Endothelial cell (in vitro differentiated cells): Measurements from ENCODE around the gene ADD3. TPM values are rescaled to one million over a fixed set of nuclear protein-coding genes. Genes with fewer than 3 reads are reported as not detected.

Source experiments
- DNase-seq: peaks from one replicate; pipeline ENCODE4 v3.0.0; 2021; ENCODE audit warnings: low spot score
- H3K27ac Mint-ChIP-seq: one replicate; pipeline ENCODE4 v1.8.0; 2021; ENCODE audit warnings: mixed read lengths, inconsistent platforms; ENCODE audit not compliant: unreplicated experiment
- H3K27me3 Mint-ChIP-seq: one replicate; pipeline ENCODE4 v1.8.0; 2021; ENCODE audit warnings: mild to moderate bottlenecking, moderate library complexity, mixed read lengths, inconsistent platforms; ENCODE audit not compliant: unreplicated experiment
- H3K36me3 Mint-ChIP-seq: one replicate; pipeline ENCODE4 v1.8.0; 2021; ENCODE audit warnings: mild to moderate bottlenecking, low read depth, mixed read lengths, inconsistent platforms; ENCODE audit not compliant: unreplicated experiment
- H3K4me1 Mint-ChIP-seq: one replicate; pipeline ENCODE4 v1.8.0; 2021; ENCODE audit warnings: mild to moderate bottlenecking, mixed read lengths, inconsistent platforms; ENCODE audit not compliant: unreplicated experiment
- H3K4me3 Mint-ChIP-seq: one replicate; pipeline ENCODE4 v1.8.0; 2021; ENCODE audit warnings: mild to moderate bottlenecking, mixed read lengths, inconsistent platforms; ENCODE audit not compliant: unreplicated experiment
- H3K9me3 Mint-ChIP-seq: one replicate; pipeline ENCODE4 v1.8.0; 2021; ENCODE audit warnings: mixed read lengths, inconsistent platforms; ENCODE audit not compliant: unreplicated experiment
- CTCF ChIP-seq: fragments of 200-600 bp; sonication (generic); IDR thresholded peaks from one replicate; pipeline ENCODE4 v1.5.0; 2021; ENCODE audit warnings: antibody characterized with exemption; ENCODE audit not compliant: unreplicated experiment
- total RNA-seq: library from RNA; stranded (reverse); fragmentation: NEBNext Ultra II Directional; extraction: Animal tissue kit (Norgen Biotek cat#: 25700); gene quantifications from one replicate; pipeline ENCODE4 v1.2.1, GENCODE V29; 2021; ENCODE audit not compliant: unreplicated experiment

ADD3 gene
- total RNA-seq, 1 donor from 2014 or later = 125 TPM

DNA sequence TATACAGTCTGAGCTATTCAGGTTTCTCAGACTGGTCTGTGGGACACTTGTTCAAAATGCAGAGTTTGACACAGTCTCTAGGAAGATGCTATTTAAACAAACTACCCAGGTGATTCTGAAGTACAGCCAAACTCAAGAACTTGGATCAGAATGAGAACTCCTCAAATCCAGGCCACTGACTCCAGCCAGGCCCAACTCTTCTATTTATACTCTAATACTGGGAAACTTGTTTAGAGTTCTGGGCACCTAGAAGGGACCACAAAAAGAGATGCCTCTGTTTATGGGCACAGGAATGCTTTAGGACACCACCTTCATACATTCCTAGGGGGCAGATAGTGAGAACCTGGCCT lies 40.1 kb upstream of the ADD3 start:
- H3K36me3 Mint-ChIP-seq = no peaks in the 10 kb centered on the region
- no peaks in the 10 kb centered on the region for H3K9me3 Mint-ChIP-seq
- peak overlapping the region; percentile 37 for H3K4me3 Mint-ChIP-seq
- no peak for DNase-seq
- TF ChIP-seq CTCF = no peak
- H3K27ac Mint-ChIP-seq = peak overlapping the region; percentile 98
- peaks cover 2% of the 10 kb centered on the region for H3K27me3 Mint-ChIP-seq
- H3K4me1 Mint-ChIP-seq = peaks cover 41% of the 10 kb centered on the region

DNA sequence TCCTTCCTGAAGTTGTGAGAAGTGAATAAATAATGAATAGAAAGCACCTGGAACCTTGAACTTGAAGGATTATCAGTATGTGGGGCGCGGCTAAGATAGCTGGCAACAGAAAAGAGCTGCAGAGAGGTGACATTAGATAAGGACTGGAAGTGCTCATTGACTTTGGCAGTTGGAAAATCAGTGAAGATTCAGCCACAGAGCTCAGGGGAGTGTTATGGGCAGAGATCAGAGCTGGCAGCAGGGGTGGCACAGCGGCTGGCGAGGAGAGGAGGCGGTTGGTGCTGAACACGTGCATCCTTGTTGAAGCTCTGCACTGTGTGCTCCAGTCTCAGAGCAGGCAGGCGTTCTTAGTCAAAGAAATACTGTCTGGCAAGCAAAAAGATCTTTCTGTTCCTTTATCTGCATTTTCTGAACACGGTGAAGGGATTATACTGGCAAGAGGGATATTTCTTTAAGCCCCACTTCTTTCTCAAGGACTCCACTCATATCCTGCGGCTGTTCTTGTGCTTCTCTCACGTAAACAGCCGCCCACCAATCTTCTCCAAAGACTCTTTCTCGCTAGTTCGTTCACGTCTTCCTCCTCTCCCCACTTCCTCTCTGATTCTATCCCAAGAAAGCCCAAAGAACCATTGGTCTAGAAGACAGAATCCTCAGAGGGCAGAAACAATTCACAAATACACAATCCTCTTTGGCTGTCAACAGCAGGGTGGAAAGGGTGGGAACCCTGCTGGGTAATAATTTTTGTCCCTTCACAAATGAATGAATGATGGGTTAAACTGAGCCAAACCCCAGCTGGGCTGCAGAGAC lies 38.6 kb upstream of the ADD3 start:
- Mint-ChIP-seq H3K36me3 (no peaks in the 10 kb centered on the region), H3K27me3 (peaks cover 2% of the 10 kb centered on the region), H3K4me1 (peaks cover 34% of the 10 kb centered on the region), H3K9me3 (no peaks in the 10 kb centered on the region), H3K4me3 (no peak overlapping the region), H3K27ac (no peak overlapping the region)
- DNase-seq = no peak
- no peak for TF ChIP-seq CTCF

DNA sequence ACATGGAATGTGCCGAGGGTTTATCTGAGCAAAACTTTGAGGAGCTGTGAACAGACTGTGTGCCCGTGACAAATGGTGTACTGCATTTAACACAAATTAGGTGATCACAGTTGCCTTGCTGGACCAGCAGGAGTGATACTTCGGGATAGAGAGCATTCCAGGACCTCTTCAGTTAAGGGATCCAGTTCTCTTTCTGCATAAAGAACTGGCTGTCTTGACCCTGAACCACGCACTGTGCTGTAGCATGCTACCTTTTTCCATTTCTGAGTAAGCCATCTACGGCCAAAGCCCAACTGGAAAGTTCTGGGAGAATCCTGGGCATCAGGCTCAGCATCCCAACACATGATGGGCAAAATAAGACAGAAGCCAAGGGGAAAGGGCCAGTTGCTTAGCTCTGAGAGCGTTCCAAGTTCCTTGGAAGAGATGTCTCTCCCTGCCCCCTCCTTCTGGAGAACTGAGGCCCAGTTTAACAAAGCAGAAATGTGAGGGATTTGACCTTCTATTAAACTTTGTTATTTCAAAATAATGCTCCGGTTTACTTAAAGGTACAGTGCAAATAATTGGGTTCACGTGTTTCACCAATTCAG lies 37.9 kb upstream of the ADD3 start:
- Mint-ChIP-seq H3K4me3 (no peak overlapping the region), H3K27ac (no peak overlapping the region), H3K4me1 (peaks cover 34% of the 10 kb centered on the region), H3K27me3 (no peaks in the 10 kb centered on the region), H3K9me3 (no peaks in the 10 kb centered on the region), H3K36me3 (no peaks in the 10 kb centered on the region)
- no peak for DNase-seq
- TF ChIP-seq CTCF = no peak

DNA sequence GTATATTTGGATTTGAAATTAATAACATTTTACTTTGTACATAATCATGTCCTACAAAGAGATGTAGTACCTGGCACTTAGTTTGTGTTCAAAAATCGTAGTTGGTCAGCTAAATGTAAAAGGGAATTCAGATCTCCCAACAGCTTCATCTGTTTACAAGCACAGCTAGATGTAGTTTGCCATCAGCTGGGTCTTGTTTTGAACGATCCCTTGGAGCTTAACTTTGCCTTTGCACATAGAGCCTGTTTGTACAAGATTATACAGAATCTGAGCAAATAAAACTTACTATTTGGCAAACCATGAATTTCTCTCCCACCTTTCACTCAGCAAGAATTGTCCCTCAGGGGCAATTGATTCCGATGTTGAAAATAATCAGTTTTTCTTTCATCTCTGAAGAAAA lies 36.1 kb upstream of the ADD3 start:
- no peak overlapping the region for H3K4me3 Mint-ChIP-seq
- DNase-seq = no peak
- no peaks in the 10 kb centered on the region for H3K36me3 Mint-ChIP-seq
- no peaks in the 10 kb centered on the region for H3K9me3 Mint-ChIP-seq
- H3K27ac Mint-ChIP-seq = no peak overlapping the region
- no peak for TF ChIP-seq CTCF
- H3K4me1 Mint-ChIP-seq = peaks cover 28% of the 10 kb centered on the region
- H3K27me3 Mint-ChIP-seq = no peaks in the 10 kb centered on the region

DNA sequence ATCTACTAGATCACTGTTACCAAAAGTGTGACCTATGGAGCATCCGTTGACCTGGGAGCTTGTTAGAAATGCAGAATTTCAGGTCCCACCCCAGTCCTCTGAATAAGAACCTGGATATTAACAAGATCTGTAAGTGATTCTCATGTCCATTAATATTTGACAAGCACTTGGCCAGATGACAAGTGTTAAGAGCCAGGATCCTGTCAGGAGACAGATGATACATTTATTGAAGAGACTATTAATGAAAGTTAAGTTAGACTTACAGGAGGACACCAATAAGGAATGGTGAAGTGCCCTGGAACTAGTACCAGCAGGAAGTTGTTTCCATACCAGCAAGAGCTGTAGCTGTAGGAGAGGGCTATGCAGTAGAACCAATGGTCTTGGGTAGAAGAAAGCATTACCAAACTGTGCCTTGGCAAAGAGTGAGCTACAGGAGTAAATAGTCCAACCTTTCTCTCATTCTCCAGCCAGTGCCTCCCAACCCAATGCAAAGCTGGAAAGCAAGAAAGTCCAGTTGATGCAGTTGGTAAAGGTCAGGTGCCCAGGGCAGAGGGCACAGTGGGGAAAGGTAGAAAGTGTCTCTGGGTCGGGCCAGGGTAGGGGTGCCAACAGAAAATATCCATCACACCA lies 35.3 kb upstream of the ADD3 start:
- Mint-ChIP-seq H3K4me1 (peaks cover 23% of the 10 kb centered on the region), H3K27me3 (no peaks in the 10 kb centered on the region), H3K9me3 (no peaks in the 10 kb centered on the region), H3K27ac (no peak overlapping the region), H3K4me3 (no peak overlapping the region), H3K36me3 (no peaks in the 10 kb centered on the region)
- TF ChIP-seq CTCF = no peak
- DNase-seq = no peak
